T-helper 17 cell (primary cell): Measurements from ENCODE around the gene MFSD12. TPM values are rescaled to one million over a fixed set of nuclear protein-coding genes. Genes with fewer than 3 reads are reported as not detected.
A peak's percentile ranks its signal among the peaks of the same experiment; 100 is the strongest.

Experiments
- ATAC-seq: fragments of 150-1000 bp; cut with Tn5 transposase; 2 replicates; pipeline ENCODE4 v1.10.0; 2021; ENCODE audit warnings: mild to moderate bottlenecking, moderate library complexity
- DNase-seq, 3 donors: peaks; one replicate each; pipeline versions ENCODE4 v3.0.0 to v3.0.0-alpha.2; 2020 to 2021
- H3K9me3 ChIP-seq: one replicate; pipeline ENCODE4 v1.7.0; 2013; ENCODE audit warnings: low read length, mild to moderate bottlenecking; ENCODE audit not compliant: control insufficient read depth, poor library complexity, severe bottlenecking
- H3K27ac Mint-ChIP-seq: one replicate; pipeline ENCODE4 v1.8.0; 2022; ENCODE audit warnings: mild to moderate bottlenecking, moderate library complexity, mixed read lengths
- H3K27me3 Mint-ChIP-seq: one replicate; pipeline ENCODE4 v1.8.0; 2022; ENCODE audit warnings: mixed read lengths
- H3K36me3 Mint-ChIP-seq: one replicate; pipeline ENCODE4 v1.8.0; 2022; ENCODE audit warnings: low read depth, mixed read lengths
- H3K4me1 Mint-ChIP-seq: one replicate; pipeline ENCODE4 v1.8.0; 2022; ENCODE audit warnings: mild to moderate bottlenecking, mixed read lengths
- H3K4me3 Mint-ChIP-seq: one replicate; pipeline ENCODE4 v1.8.0; 2022; ENCODE audit warnings: mild to moderate bottlenecking, moderate library complexity, mixed read lengths
- total RNA-seq, 4 donors: library from RNA in 2 of 4; stranded (reverse) in 2 of 4; gene quantifications; one replicate each; pipeline ENCODE4 v1.2.3 and lab custom pipeline; 2022 to 2026

The MFSD12 gene
- total RNA-seq, 2 donors from 2014 or later: 58.1 to 62.0 TPM

DNA sequence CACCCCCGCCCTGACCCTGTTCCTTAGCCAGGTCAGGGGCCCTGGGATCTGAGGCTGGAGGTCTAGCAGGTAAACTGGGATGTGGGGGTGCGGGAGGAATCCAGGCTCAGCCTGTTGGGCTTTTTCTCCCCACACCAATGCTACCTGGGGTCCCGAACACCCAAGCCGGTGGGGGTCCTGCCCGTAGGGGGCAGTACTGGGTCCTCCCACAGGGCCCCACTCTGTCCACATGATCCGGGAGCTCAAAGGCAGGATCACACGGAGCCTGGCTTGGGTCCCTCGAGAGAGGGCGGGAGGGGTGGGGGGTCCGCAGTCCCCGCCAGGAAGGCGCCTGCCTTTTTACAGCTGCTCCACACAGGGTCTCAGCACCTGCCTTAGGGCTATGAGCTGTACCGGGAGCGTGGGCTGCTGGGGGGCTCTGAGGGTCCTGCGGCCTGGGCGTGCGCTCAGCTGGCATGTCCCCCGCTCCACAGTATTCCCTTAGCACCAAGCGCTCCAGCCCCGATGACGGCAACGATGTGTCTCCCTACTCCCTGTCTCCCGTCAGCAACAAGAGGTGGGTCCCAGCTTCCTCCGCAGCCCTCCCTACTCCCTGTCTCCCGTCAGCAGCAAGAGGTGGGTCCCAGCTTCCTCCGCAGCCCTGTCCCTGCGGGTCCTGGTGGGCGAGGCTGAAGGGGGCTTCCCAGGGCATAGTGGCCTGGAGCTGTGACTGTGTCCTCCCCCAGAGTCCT lies 30.7 kb downstream of the MFSD12 start:
- ATAC-seq: no peak
- Mint-ChIP-seq H3K27ac (no peak overlapping the region), H3K4me3 (no peak overlapping the region), H3K27me3 (no peaks in the 10 kb centered on the region), H3K4me1 (peaks cover 4% of the 10 kb centered on the region), H3K36me3 (peaks cover 4% of the 10 kb centered on the region)
- no peaks in the 10 kb centered on the region for H3K9me3 ChIP-seq
- DNase-seq: peak in 1 of 3 donors; percentile 8

DNA sequence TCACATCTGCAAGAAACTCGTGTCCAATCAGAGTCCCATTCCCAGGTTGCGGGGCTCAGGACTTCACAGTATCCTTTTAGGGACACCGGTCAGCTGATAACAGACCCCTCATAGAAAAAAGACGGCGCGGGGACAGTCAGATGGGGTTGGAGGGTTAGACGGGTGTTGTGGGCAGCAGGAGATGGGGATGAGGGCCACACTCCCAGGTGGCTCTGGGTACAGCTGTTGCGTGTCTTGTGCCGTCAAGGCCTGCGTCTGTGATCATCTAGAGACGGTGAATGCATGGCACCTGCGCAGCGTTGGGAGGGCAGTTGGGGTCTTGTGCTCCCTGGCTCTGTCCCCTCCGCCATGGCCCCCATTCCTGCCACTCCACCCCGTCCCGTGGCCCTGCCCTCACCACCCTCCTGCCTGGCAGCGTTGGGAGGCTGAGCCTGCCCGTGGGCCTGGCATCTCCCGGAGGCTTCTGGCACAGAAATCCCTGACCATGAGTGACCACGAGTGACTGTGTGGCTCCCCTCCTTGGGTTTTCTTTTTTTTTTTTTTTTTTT lies 32.4 kb downstream of the MFSD12 start:
- no peak for ATAC-seq
- H3K27me3 Mint-ChIP-seq: no peaks in the 10 kb centered on the region
- H3K9me3 ChIP-seq: no peaks in the 10 kb centered on the region
- no peak overlapping the region for H3K4me3 Mint-ChIP-seq
- H3K36me3 Mint-ChIP-seq: peaks cover 6% of the 10 kb centered on the region
- no peak for DNase-seq
- H3K27ac Mint-ChIP-seq: peak overlapping the region; percentile 57
- H3K4me1 Mint-ChIP-seq: peaks cover 8% of the 10 kb centered on the region

DNA sequence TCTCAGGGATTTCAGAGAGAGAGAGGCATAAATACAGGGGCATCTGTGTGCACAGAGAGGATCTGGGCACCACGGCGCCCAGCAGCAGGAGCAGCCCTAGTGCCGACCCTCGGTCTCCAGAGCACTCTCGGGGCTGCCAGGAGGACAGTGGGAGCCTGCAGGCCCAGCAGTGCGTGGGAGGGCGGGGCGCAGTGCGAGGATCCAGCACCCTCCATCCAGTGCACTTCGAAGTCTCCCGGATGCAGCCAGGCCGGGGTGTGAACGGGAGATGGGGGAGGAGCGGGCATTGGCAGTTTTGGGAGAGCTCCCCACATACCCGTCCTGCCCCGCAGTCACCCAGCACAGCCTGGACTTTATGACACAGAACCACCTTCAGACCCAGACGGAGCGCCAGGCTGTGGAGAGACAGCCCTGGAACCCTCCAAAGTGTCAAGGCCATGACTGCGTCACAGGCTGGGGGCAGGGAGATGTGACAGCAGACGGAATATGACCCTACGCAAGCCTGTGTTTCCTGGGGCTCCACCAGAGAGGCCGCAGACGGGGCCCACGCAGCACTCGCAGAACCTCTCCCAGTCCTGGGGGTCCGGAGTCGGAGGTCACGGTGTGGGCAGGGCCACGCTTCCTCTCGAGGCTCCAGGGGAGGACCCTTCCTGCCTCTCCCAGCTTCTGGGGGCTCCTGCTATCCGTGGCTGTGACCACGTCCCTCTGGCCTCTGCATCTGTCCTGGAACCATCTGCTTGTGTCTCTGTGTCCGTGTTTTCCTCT lies 33.1 kb downstream of the MFSD12 start:
- no peak for ATAC-seq
- Mint-ChIP-seq H3K4me3 (no peak overlapping the region), H3K4me1 (peaks cover 8% of the 10 kb centered on the region), H3K36me3 (peaks cover 6% of the 10 kb centered on the region), H3K27me3 (no peaks in the 10 kb centered on the region), H3K27ac (peak overlapping the region; percentile 57)
- no peaks in the 10 kb centered on the region for H3K9me3 ChIP-seq
- peak in 1 of 3 donors; percentile 2 for DNase-seq

DNA sequence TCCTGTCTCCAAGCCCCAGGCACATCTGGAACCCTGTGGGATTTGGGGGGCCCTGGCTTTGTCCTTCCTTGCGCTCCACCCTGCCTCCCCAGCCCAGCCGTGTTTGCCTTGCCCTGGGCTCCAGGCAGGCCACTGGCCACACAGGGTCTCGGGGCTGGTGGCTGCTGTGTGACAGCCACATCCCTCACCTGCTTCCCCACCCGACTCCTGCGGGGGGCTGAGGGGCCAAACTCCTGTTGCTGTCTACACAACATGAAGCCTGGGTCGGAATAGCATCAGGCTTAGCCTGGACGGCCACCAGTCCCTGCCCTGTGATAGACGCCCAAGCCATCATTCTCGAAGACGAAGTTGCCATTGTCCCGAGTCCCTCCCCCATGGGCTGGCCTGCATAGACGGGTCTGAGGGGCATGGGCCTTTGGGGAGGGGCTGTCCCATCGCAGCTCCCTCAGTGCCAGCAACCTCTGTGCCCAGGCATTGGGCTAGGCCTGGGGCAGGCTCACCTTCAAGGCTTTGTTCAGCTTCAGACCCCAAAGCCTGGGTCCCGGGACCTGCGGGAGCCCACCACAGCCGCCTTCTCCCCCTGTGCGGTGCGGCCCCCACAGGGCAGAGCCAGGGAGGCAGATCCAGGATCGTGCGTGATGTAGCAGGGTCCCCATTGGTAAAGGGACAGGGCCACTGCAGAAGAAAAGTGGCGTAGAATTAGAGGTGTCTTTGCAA lies 33.9 kb downstream of the MFSD12 start:
- DNase-seq (no peak), ATAC-seq (no peak)
- H3K27me3 Mint-ChIP-seq: no peaks in the 10 kb centered on the region
- H3K9me3 ChIP-seq: no peaks in the 10 kb centered on the region
- H3K4me3 Mint-ChIP-seq: no peak overlapping the region
- peaks cover 8% of the 10 kb centered on the region for H3K4me1 Mint-ChIP-seq
- H3K27ac Mint-ChIP-seq: peak overlapping the region; percentile 57
- H3K36me3 Mint-ChIP-seq: peaks cover 6% of the 10 kb centered on the region

DNA sequence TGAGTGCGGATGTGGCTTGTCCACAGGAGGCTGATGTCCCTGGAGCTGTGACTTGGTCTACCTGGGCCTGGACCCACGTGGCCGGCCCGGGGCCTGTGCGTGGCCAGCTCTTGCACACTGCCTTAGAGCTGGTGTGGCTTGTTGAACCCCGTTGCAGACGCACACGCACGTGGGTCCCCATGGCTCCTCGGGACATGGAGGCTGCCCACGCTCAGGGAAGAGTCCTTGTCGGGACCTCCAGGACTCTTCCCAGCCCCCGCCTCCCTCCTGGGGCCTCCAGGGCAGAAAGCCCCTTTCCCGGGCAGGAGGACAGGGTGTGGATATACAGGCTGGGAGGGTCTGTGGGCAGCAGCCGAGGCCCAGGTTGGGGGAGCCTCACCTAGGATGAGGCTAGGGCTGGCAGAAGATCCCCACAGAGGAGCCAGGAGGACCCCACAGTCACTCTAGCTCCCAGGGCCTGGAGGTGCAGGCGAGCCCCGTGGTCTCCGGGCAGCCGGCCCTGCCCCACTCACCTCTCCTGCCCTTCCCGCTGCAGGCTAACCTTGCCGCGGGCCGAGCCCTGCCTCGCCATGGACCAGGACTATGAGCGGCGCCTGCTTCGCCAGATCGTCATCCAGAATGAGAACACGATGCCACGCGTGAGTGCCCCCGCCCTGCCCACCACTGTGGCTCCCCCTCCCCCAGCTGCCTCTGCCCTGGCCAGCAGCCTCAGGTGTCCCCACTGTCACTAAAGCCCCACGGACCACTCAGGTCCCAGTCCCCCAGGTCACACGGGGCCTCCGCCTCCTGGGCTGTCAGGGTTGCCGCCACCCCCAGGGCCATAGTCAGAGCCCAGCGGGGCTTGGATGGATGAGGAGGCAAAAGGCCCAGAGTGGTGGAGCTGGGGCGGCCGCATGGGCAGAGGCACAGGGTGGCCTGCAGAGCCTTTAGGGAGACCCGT lies 34.7 kb downstream of the MFSD12 start:
- Mint-ChIP-seq H3K27me3 (no peaks in the 10 kb centered on the region), H3K4me1 (peaks cover 8% of the 10 kb centered on the region), H3K36me3 (peaks cover 6% of the 10 kb centered on the region), H3K4me3 (no peak overlapping the region), H3K27ac (no peak overlapping the region)
- no peaks in the 10 kb centered on the region for H3K9me3 ChIP-seq
- DNase-seq (no peak), ATAC-seq (no peak)

DNA sequence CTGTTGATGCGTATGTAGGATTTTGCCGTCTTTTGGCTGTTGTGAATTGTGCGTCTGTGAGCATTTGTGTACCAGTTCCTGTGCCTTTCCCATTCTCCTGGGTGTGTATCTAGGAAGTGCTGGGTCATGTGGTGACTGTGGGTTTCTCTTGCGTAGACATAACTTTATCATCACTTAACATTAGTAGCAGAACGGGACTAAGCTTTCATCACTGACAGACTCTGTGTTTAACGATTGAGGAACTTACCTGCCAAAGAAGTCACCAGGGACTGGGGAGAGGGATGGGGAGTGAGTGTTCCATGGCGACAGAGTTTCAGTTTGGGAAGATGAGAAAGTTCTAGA lies 36.3 kb downstream of the MFSD12 start:
- ATAC-seq: no peak
- Mint-ChIP-seq H3K27me3 (no peaks in the 10 kb centered on the region), H3K27ac (peak overlapping the region; percentile 67)

DNA sequence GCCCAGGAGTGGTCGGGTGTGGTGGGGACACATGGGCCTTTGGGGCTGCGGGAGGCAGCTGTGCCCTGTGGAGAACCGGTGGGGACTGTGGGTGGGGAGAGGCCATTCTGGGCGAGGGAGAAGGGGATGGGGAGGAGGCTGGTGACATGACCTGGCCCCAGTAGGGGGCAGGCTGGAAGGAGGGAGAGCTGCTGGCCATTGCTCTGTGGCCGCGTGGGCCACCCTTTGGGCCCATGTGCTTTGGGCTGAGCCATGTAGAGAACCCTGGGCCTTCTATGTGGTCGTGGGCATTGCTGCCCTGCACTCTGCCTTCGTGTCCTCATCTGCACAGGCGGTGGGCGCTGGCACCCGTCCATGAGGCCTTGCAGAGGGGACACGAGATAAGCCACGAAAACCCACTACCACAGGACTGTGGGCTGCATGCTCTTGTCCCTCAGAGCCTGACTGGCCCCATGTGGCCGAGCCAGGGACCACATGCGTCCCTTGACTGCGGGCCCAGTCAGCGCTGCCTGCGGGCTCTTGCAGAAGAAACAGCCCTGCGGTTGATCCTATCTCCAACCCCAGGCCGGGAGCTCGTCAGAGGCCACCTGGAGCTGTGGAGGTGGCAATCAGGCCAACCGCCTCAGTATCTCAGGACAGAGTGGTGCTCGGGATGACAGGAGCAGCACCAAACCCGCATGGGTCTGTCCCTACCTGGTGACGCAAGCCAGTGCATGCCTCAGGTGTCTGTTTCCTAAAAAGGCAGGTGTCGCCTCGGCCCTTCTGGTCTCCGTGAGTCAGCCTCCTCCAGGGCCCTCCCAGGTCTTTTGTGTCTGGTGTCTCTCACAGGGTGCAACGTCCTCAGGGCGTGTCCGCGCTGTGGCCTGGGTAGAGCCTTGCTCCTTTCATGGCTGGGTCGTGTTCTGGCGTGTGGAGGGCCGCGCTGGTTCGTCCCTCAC lies 37.0 kb downstream of the MFSD12 start:
- H3K36me3 Mint-ChIP-seq: peaks cover 6% of the 10 kb centered on the region
- ATAC-seq: no peak
- H3K27ac Mint-ChIP-seq: peak overlapping the region; percentile 67
- H3K4me3 Mint-ChIP-seq: no peak overlapping the region
- no peaks in the 10 kb centered on the region for H3K27me3 Mint-ChIP-seq
- DNase-seq: no peak
- H3K4me1 Mint-ChIP-seq: peaks cover 21% of the 10 kb centered on the region
- no peaks in the 10 kb centered on the region for H3K9me3 ChIP-seq

More for the DNA sequence above, 36.3 kb downstream of the MFSD12 start:
- peaks cover 6% of the 10 kb centered on the region for H3K36me3 Mint-ChIP-seq
- H3K4me1 Mint-ChIP-seq: peaks cover 18% of the 10 kb centered on the region
- DNase-seq: no peak
- no peaks in the 10 kb centered on the region for H3K9me3 ChIP-seq
- no peak overlapping the region for H3K4me3 Mint-ChIP-seq

DNA sequence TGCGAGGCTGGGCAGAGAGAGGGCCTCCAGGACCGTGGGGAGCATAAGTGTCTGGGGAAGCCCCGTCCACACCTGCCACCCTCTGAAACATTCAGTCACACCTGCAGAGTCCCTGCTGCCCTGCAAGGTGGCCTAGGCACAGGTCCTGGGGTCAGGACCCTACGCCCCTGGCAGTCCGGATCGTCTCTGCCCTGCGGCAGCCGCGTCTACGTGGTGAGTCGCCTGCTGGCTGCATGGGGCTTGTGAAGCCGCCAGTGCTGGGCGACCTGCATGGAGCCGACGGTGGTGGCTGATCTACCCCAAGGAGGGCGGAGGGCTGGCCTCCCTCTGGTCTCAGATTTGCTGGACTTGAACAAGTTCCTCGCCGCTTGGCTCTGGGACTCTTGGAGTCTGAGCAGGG lies 38.3 kb downstream of the MFSD12 start:
- ATAC-seq: no peak
- peak overlapping the region; percentile 24 for H3K27ac Mint-ChIP-seq
- H3K27me3 Mint-ChIP-seq: no peaks in the 10 kb centered on the region

DNA sequence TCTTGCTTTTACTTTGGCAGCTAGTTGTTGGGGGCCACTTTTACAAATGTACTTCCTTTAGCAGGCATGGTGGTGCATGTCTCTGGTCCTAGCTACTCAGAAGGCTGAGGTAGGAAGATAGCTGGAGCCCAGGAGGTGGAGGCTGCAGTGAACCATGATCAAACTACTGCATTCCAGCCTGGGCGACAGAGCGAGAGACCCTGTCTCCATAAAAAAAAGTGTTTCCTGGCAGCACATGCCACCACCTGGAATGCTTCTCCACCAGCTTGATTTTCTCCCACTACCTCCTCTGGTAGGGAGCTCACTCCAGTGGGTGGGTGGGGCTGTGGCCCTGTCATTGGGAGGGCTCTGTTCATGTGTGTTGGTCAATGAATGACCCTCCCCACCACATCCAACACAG lies 38.7 kb downstream of the MFSD12 start:
- peak overlapping the region; percentile 24 for H3K27ac Mint-ChIP-seq
- DNase-seq (no peak), ATAC-seq (no peak)
- H3K4me3 Mint-ChIP-seq: no peak overlapping the region
- peaks cover 2% of the 10 kb centered on the region for H3K36me3 Mint-ChIP-seq
- no peaks in the 10 kb centered on the region for H3K9me3 ChIP-seq
- peaks cover 25% of the 10 kb centered on the region for H3K4me1 Mint-ChIP-seq
- H3K27me3 Mint-ChIP-seq: no peaks in the 10 kb centered on the region

More for the DNA sequence above, 38.3 kb downstream of the MFSD12 start:
- Mint-ChIP-seq H3K4me3 (no peak overlapping the region), H3K36me3 (peaks cover 6% of the 10 kb centered on the region), H3K4me1 (peaks cover 29% of the 10 kb centered on the region)
- no peak for DNase-seq
- H3K9me3 ChIP-seq: no peaks in the 10 kb centered on the region

DNA sequence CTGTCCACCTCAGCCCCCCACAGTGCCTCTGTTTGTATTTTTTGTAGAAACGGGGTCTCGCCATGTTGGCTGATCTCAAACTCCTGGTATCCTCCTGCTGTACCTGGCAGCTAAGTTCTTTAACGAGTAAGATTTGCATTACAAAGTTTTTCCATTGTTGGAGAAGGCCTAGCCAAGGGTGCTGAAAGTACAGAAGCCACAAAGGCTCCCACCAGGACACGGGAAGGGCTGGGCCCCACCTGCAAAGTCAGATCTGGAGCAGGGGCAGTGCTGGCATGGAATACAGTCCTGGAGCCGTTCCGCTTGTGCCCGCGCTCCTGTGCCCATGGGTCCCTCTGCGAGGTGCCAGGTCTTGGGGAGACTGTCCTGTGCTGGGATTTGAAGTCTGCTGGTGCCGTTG lies 39.1 kb downstream of the MFSD12 start:
- DNase-seq (no peak), ATAC-seq (no peak)
- H3K4me1 Mint-ChIP-seq: peaks cover 25% of the 10 kb centered on the region
- H3K27ac Mint-ChIP-seq: peak overlapping the region; percentile 24
- H3K27me3 Mint-ChIP-seq: no peaks in the 10 kb centered on the region
- no peak overlapping the region for H3K4me3 Mint-ChIP-seq
- peaks cover 2% of the 10 kb centered on the region for H3K36me3 Mint-ChIP-seq
- H3K9me3 ChIP-seq: no peaks in the 10 kb centered on the region

DNA sequence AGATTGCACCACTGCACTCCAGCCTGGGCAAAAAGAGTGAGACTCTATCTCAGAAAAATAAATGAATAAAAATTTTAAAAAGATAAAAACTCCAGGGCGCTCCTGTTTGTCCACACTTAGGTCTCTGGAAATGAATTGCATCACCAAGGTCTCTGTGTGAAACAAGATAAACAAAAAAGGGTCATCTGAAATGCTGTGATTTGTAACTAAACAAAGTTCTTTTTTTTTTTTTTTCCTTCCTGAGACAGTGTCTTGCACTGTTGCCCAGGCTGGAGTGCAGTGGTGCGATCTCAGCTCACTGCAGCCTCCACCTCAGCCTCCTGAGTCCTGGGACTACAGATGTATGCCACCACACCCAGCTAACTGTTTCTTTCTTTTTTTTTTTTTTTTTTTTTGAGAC lies 39.7 kb downstream of the MFSD12 start:
- ATAC-seq: no peak
- H3K9me3 ChIP-seq: no peaks in the 10 kb centered on the region
- H3K4me1 Mint-ChIP-seq: peaks cover 25% of the 10 kb centered on the region
- H3K4me3 Mint-ChIP-seq: no peak overlapping the region
- DNase-seq: no peak
- no peak overlapping the region for H3K27ac Mint-ChIP-seq
- H3K36me3 Mint-ChIP-seq: peaks cover 2% of the 10 kb centered on the region
- H3K27me3 Mint-ChIP-seq: no peaks in the 10 kb centered on the region
